ENCODE data around the gene P2RX1.

P2RX1 gene

GRCh38 chr17:3891626-3892094, 24.6 kb downstream of the P2RX1 start:
- TF ChIP-seq TAF1 (IDR thresholded peaks at IDR 0.05; ENCODE audit: borderline replicate concordance, insufficient read depth, low read length) (no peak), POLR2AphosphoS5 (IDR thresholded peaks at IDR 0.05; ENCODE audit: low read depth, low read length) (no peak), SIN3A (IDR thresholded peaks at IDR 0.05; ENCODE audit: borderline replicate concordance, insufficient read depth, low read length) (no peak), FOXP2 (optimal IDR thresholded peaks at IDR 0.05; ENCODE audit: borderline replicate concordance, extremely low read depth, extremely low read length, insufficient read depth) (no peak), REST (IDR thresholded peaks at IDR 0.05; ENCODE audit: insufficient read depth in 1 of 2, low read depth in 2 of 2, low read length in 2 of 2) (no peak)

GRCh38 chr17:3890878-3891219, 25.4 kb downstream of the P2RX1 start:
- TF ChIP-seq POLR2AphosphoS5 (IDR thresholded peaks at IDR 0.05; ENCODE audit: low read depth, low read length) (no peak), TAF1 (IDR thresholded peaks at IDR 0.05; ENCODE audit: borderline replicate concordance, insufficient read depth, low read length) (no peak), SIN3A (IDR thresholded peaks at IDR 0.05; ENCODE audit: borderline replicate concordance, insufficient read depth, low read length) (no peak), FOXP2 (optimal IDR thresholded peaks at IDR 0.05; ENCODE audit: borderline replicate concordance, extremely low read depth, extremely low read length, insufficient read depth) (no peak), REST (IDR thresholded peaks at IDR 0.05; ENCODE audit: insufficient read depth in 1 of 2, low read depth in 2 of 2, low read length in 2 of 2) (no peak)

GRCh38 chr17:3890082-3890877, 26.0 kb downstream of the P2RX1 start:
- TF ChIP-seq TAF1 (IDR thresholded peaks at IDR 0.05; ENCODE audit: borderline replicate concordance, insufficient read depth, low read length), result no peak
- no peak for TF ChIP-seq REST (IDR thresholded peaks at IDR 0.05; ENCODE audit: insufficient read depth in 1 of 2, low read depth in 2 of 2, low read length in 2 of 2)
- no peak for TF ChIP-seq POLR2AphosphoS5 (IDR thresholded peaks at IDR 0.05; ENCODE audit: low read depth, low read length)
- TF ChIP-seq SIN3A (IDR thresholded peaks at IDR 0.05; ENCODE audit: borderline replicate concordance, insufficient read depth, low read length), result no peak
- no peak for TF ChIP-seq FOXP2 (optimal IDR thresholded peaks at IDR 0.05; ENCODE audit: borderline replicate concordance, extremely low read depth, extremely low read length, insufficient read depth)

- TF ChIP-seq TAF1 (IDR thresholded peaks at IDR 0.05; ENCODE audit: borderline replicate concordance, insufficient read depth, low read length), result no peak
- TF ChIP-seq SIN3A (IDR thresholded peaks at IDR 0.05; ENCODE audit: borderline replicate concordance, insufficient read depth, low read length), result no peak
- TF ChIP-seq POLR2AphosphoS5 (IDR thresholded peaks at IDR 0.05; ENCODE audit: low read depth, low read length), result no peak
- no peak for TF ChIP-seq FOXP2 (optimal IDR thresholded peaks at IDR 0.05; ENCODE audit: borderline replicate concordance, extremely low read depth, extremely low read length, insufficient read depth)
- TF ChIP-seq REST (IDR thresholded peaks at IDR 0.05; ENCODE audit: insufficient read depth in 1 of 2, low read depth in 2 of 2, low read length in 2 of 2), result no peak
These were observed 26.8 kb downstream of the P2RX1 start for GRCh38 chr17:3889325-3890012.
